D721Med (cell line): ENCODE results near the gene MUC2.

Experiments
- DNase-seq: peaks from one replicate; pipeline ENCODE4 v3.0.0; 2011; ENCODE audit warnings: low spot score; ENCODE audit not compliant: insufficient read length
- FAIRE-seq: peaks from 2 replicates; lab custom pipeline; 2011; peaks lifted over from hg19 to GRCh38; lab: Jason Lieb, UNC
- TF ChIP-seq, protein P1 (sequence below): IDR thresholded peaks from 2 replicates; pipeline ENCODE4 v1.5.1; 2012; ENCODE audit warnings: mild to moderate bottlenecking, control low read depth; ENCODE audit not compliant: insufficient read depth; ENCODE audit errors: missing control alignments

Gene MUC2

GRCh38 chr11:1101318-1102089, 26.8 kb downstream of the MUC2 start:
- FAIRE-seq (no peak), DNase-seq (no peak)

GRCh38 chr11:1102221-1102971, 27.7 kb downstream of the MUC2 start:
- TF ChIP-seq, protein P1, sequence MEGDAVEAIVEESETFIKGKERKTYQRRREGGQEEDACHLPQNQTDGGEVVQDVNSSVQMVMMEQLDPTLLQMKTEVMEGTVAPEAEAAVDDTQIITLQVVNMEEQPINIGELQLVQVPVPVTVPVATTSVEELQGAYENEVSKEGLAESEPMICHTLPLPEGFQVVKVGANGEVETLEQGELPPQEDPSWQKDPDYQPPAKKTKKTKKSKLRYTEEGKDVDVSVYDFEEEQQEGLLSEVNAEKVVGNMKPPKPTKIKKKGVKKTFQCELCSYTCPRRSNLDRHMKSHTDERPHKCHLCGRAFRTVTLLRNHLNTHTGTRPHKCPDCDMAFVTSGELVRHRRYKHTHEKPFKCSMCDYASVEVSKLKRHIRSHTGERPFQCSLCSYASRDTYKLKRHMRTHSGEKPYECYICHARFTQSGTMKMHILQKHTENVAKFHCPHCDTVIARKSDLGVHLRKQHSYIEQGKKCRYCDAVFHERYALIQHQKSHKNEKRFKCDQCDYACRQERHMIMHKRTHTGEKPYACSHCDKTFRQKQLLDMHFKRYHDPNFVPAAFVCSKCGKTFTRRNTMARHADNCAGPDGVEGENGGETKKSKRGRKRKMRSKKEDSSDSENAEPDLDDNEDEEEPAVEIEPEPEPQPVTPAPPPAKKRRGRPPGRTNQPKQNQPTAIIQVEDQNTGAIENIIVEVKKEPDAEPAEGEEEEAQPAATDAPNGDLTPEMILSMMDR = no peak
- FAIRE-seq (no peak), DNase-seq (no peak)

More at GRCh38 chr11:1101318-1102089, 26.8 kb downstream of the MUC2 start:
- TF ChIP-seq, protein P1 = no peak

DNA sequence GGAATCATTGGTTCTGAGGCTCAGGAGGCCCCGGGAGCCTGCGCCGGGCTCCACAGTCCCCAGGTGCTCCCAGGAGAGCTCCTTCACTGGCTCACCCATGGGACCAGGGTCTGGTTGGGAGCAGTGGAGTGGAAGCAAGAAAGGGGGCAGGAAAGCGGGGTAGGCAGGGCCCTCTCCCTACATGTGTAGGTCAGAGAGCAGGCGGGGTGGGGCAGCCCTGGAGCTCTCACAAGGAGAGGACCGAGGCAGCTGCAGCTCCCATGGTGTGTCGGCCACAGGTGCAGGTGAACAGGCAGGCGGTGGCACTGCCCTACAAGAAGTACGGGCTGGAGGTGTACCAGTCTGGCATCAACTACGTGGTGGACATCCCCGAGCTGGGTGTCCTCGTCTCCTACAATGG, 28.3 kb downstream of the MUC2 start:
- no peak for FAIRE-seq
- TF ChIP-seq, protein P1 = no peak
- DNase-seq = no peak

- TF ChIP-seq, protein P1 = no peak
- no peak for DNase-seq
- no peak for FAIRE-seq
Observed at GRCh38 chr11:1103401-1104360, 29.0 kb downstream of the MUC2 start.

GRCh38 chr11:1104411-1105182, 29.9 kb downstream of the MUC2 start:
- TF ChIP-seq, protein P1 = no peak
- DNase-seq (no peak), FAIRE-seq (no peak)

- FAIRE-seq = no peak
- TF ChIP-seq, protein P1 = no peak
- DNase-seq = no peak
Observed at GRCh38 chr11:1105183-1105565, 30.5 kb downstream of the MUC2 start.
